Gastroesophageal sphincter (tissue), 4 donors: ENCODE results near the gene COL11A1. TPM values are rescaled to one million over a fixed set of nuclear protein-coding genes. Genes with fewer than 3 reads are reported as not detected.
A peak's percentile ranks its signal among the peaks of the same experiment; 100 is the strongest.

Experiments
- ATAC-seq: fragments of 150-250 bp; one replicate; pipeline ENCODE4 v1.9.1; 2016; ENCODE audit warnings: mild to moderate bottlenecking, moderate library complexity
- H3K27ac ChIP-seq, 4 donors: fragments of 200-600 bp; sonication (generic) in 3 of 4; 1 replicate in 3 of 4; 2 replicates in 1 of 4; pipeline ENCODE4 v1.5.1; 2016 to 2019
- H3K27me3 ChIP-seq: fragments of 200-600 bp; sonication (generic); one replicate; pipeline ENCODE4 v1.5.1; 2019
- H3K36me3 ChIP-seq, 2 donors: fragments of 200-600 bp; sonication (generic); one replicate each; pipeline ENCODE4 v1.5.1; 2019; ENCODE audit warnings: control low read depth in 1 of 2
- H3K4me1 ChIP-seq, 3 donors: fragments of 200-600 bp; sonication (generic); 1 replicate in 2 of 3; 2 replicates in 1 of 3; pipeline ENCODE4 v1.5.1; 2016 to 2019; ENCODE audit warnings: control low read depth in 2 of 3
- H3K4me3 ChIP-seq, 2 donors: fragments of 200-600 bp; sonication (generic); one replicate each; pipeline ENCODE4 v1.5.1; 2019; ENCODE audit warnings: mild to moderate bottlenecking in 1 of 2, moderate library complexity in 1 of 2
- H3K9me3 ChIP-seq, 3 donors: fragments of 200-600 bp; sonication (generic); one replicate each; pipeline ENCODE4 v1.5.1; 2017 to 2019; ENCODE audit warnings: control low read depth in 2 of 3
- CTCF ChIP-seq, 4 experiments: fragments of 200-600 bp in 2 of 4; fragments of 450-650 bp in 2 of 4; sonication (generic) in 1 of 4; IDR thresholded peaks; one replicate each; pipeline ENCODE4 v1.5.1; 2017 to 2019; ENCODE audit warnings: antibody characterized with exemption in 4 of 4, mild to moderate bottlenecking in 2 of 4, moderate library complexity in 2 of 4
- EP300 ChIP-seq: sonication (generic); formaldehyde crosslinking; IDR thresholded peaks from one replicate; pipeline ENCODE4 v1.6.1; 2017; ENCODE audit warnings: antibody characterized with exemption, mild to moderate bottlenecking
- POLR2A ChIP-seq, 2 donors: fragments of 450-650 bp; IDR thresholded peaks; one replicate each; pipeline ENCODE4 v1.6.1; 2017; ENCODE audit warnings: antibody characterized with exemption in 2 of 2, mild to moderate bottlenecking in 2 of 2, moderate library complexity in 1 of 2
- POLR2AphosphoS5 ChIP-seq: sonication (generic); formaldehyde crosslinking; IDR thresholded peaks from one replicate; pipeline ENCODE4 v1.6.1; 2017; ENCODE audit warnings: antibody characterized with exemption
- WGBS, 2 donors: methylation state at CpG; one replicate each; pipeline ENCODE4 v1.1.5; 2018; ENCODE audit warnings: low coverage in 1 of 2; 5-methylcytosine and 5-hydroxymethylcytosine counted together
- total RNA-seq, 4 donors: library from RNA; depleted of rRNA; stranded (reverse); fragments of >200 nt; gene quantifications; one replicate each; pipeline ENCODE4 v1.1.0, GENCODE V29; 2016

COL11A1 gene
- total RNA-seq, 4 donors from 2014 or later = 0.19 TPM; not detected in 3

GRCh38 chr1:102970496-102971078 lies 137.7 kb downstream of the COL11A1 start:
- H3K4me1 ChIP-seq = no peaks in the 10 kb centered on the region
- H3K9me3 ChIP-seq = no peaks in the 10 kb centered on the region
- WGBS, 2 donors = 35 to 43% methylated on average over 3 to 11 of the region's 17 CpGs
- H3K27ac ChIP-seq = no peak overlapping the region
- no peak overlapping the region for H3K4me3 ChIP-seq
- no peaks in the 10 kb centered on the region for H3K36me3 ChIP-seq
- TF ChIP-seq CTCF (IDR thresholded peaks at IDR 0.05) (peak in 1 of 4 experiments; percentile 48), POLR2AphosphoS5 (no peak)
- H3K27me3 ChIP-seq = no peaks in the 10 kb centered on the region
- ATAC-seq = no peak

GRCh38 chr1:102967786-102968185 lies 140.5 kb downstream of the COL11A1 start:
- Histone ChIP-seq H3K27me3 (no peaks in the 10 kb centered on the region), H3K4me3 (no peak overlapping the region), H3K4me1 (no peaks in the 10 kb centered on the region), H3K27ac (no peak overlapping the region), H3K9me3 (no peaks in the 10 kb centered on the region), H3K36me3 (no peaks in the 10 kb centered on the region)
- 13 to 36% methylated on average over 1 of the region's 1 CpG for WGBS, 2 donors
- TF ChIP-seq POLR2AphosphoS5 = no peak
- TF ChIP-seq POLR2A (IDR thresholded peaks at IDR 0.05) = no peak
- TF ChIP-seq CTCF (IDR thresholded peaks at IDR 0.05) = no peak
- no peak for ATAC-seq

- no peak for ATAC-seq
- no peak overlapping the region for H3K27ac ChIP-seq
- 86 to 91% methylated on average over 2 of the region's 2 CpGs for WGBS, 2 donors
Observed at GRCh38 chr1:102961549-102961948, 146.8 kb downstream of the COL11A1 start.

GRCh38 chr1:102954576-102954975 lies 153.7 kb downstream of the COL11A1 start:
- ATAC-seq = no peak
- no peaks in the 10 kb centered on the region for H3K9me3 ChIP-seq
- TF ChIP-seq POLR2AphosphoS5 (no peak), CTCF (IDR thresholded peaks at IDR 0.05) (no peak), EP300 (no peak), POLR2A (IDR thresholded peaks at IDR 0.05) (no peak)
- 93 to 98% methylated on average over 7 to 8 of the region's 14 CpGs for WGBS, 2 donors
- H3K27ac ChIP-seq = no peak overlapping the region
- no peaks in the 10 kb centered on the region for H3K4me1 ChIP-seq
- no peak overlapping the region for H3K4me3 ChIP-seq
- no peaks in the 10 kb centered on the region for H3K27me3 ChIP-seq
- H3K36me3 ChIP-seq = no peaks in the 10 kb centered on the region

More at GRCh38 chr1:102961549-102961948, 146.8 kb downstream of the COL11A1 start:
- no peak for TF ChIP-seq EP300
- Histone ChIP-seq H3K4me1 (no peaks in the 10 kb centered on the region), H3K27me3 (no peaks in the 10 kb centered on the region), H3K9me3 (no peaks in the 10 kb centered on the region), H3K4me3 (no peak overlapping the region), H3K36me3 (no peaks in the 10 kb centered on the region)

GRCh38 chr1:102952400-102952799 lies 155.9 kb downstream of the COL11A1 start:
- no peaks in the 10 kb centered on the region for H3K27me3 ChIP-seq
- no peaks in the 10 kb centered on the region for H3K4me1 ChIP-seq
- no peaks in the 10 kb centered on the region for H3K36me3 ChIP-seq
- no peaks in the 10 kb centered on the region for H3K9me3 ChIP-seq
- no peak for ATAC-seq
- H3K27ac ChIP-seq = no peak overlapping the region
- TF ChIP-seq EP300 (no peak), POLR2A (IDR thresholded peaks at IDR 0.05) (no peak), CTCF (IDR thresholded peaks at IDR 0.05) (no peak), POLR2AphosphoS5 (no peak)
- no peak overlapping the region for H3K4me3 ChIP-seq
